ENCODE measurements around the gene ARFRP1.

ARFRP1 gene

DNA sequence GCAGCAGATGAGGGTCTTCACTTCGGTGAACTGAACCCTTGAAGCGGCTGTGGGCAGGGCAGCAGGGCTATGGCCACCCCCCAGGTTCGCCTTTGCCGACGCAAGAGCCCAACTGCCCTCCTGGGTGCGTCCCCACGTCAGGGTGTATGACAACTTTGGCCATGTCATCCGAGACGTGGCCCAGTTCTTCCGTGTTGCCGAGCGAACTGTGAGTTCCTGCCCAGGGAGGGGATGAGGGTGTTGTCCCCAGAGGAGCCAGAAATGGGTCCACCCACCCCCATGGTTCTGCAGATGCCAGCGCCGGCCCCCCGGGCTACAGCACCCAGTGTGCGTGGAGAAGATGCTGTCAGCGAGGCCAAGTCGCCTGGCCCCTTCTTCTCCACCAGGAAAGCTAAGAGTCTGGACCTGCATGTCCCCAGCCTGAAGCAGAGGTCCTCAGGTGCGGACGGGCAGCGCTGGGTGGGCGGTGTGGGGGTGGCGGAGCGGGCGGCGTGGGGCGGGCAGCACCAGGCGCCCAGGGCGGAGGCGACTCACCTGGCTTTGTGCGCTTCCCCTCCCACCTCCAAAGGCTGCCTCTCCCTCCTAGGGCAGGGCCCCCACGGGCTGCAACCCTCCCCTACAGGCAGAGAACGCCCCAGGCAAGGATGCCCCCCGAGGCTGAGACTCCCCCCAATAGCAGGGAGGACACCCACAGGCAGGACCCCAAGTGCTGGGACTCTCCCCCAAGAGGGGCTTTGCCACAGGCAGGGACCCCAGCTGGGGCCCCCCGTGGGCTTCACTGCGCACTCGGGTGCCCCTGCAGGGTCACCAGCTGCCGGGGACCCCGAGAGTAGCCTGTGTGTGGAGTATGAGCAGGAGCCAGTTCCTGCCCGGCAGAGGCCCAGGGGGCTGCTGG lies 17.5 kb downstream of the ARFRP1 start:
- no peak for DNase-seq

DNA sequence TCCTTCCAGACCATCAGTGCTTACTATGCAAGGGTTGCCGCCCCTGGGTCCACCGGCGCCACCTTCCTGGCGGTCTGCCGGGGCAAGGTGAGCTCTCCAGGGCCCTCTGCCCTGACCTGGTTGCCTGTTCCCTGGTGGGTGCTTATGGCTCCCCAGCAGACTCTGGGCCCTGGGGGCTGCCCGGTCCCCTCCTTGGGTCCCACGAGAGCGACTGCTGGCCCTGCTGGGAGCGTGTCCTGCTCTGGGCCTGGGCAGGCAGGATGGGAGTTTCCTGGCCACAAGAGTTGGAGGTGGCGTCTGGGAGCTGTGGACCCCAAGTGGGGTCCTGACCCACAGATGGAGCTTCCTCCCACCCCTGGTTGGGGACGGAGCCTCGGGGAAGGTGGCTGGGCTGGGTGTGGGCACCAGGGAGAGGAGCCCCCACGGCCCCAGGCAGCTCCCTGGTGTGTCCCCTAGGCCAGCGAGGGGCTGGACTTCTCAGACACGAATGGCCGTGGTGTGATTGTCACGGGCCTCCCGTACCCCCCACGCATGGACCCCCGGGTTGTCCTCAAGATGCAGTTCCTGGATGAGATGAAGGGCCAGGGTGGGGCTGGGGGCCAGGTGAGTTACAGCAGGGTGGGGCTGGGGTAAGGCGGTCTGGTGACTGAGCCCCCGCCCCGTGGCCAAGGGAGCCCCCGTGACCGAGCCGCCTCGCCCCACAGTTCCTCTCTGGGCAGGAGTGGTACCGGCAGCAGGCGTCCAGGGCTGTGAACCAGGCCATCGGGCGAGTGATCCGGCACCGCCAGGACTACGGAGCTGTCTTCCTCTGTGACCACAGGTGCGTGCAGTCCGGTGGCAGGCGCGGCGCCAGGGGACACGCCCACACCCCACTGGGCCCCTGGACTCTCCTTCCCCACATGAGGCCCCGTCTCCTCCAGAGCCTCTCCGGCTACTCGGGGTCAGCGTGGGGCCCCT lies 18.5 kb downstream of the ARFRP1 start:
- DNase-seq: no peak

DNA sequence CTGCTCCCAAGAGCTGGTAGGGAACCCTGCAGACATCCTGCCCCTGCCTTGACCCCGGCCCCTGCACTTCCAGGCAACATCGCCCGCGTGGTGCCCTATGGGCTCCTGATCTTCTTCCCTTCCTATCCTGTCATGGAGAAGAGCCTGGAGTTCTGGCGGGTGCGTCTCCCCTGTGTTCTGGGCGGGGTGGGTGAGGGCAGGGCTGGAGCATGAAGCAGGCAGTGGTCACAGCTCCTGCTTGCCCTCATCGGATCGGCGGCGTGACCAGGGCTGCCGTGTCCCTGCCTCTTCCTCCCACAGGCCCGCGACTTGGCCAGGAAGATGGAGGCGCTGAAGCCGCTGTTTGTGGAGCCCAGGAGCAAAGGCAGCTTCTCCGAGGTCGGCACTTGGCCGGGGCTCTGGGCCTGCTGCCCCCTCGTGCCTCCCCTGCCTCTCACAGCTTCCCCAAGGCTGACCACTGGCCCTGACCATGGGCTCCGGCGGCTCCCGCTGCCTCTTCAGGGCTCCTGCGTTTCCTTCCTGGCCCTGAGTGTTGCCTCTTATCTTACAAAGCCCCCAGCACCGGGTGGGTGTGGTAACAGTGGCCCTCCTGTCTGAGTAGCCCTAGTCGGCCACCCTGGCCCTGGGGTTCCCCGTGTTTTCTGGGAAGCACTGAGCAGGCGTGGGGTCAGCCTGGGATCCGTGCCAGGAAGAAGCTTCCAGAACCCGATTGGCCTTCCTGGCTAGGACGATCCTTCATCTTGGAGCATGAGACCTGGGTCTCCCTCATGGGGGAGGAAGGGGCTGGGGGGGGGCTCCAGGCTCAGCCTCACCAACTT lies 19.3 kb downstream of the ARFRP1 start:
- no peak for DNase-seq

DNA sequence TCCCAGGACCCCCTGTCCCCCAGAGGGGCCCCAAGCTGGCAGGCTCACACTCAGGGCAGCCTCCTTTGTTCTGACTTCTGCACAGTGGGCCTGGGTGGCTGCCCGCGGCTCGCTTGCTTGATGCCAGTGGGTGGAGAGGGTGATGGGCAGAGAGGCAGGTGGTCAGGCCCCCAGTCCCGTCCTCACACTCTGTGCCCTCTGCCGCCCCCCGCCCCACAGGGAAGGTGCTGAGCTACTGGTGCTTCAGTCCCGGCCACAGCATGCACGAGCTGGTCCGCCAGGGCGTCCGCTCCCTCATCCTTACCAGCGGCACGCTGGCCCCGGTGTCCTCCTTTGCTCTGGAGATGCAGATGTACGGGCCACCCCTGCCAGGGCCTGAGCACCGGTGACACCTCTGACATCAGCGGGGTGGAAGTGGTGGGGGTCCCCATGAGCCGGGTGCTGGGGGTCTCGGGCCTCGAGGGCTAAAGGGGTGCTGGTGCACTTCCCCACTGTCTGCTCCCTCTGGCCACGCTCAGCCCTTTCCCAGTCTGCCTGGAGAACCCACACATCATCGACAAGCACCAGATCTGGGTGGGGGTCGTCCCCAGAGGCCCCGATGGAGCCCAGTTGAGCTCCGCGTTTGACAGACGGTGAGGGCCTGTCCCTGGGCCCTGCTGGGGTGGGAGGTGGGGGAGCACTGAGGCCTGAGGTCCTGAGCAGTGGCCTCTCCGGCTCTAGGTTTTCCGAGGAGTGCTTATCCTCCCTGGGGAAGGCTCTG lies 20.2 kb downstream of the ARFRP1 start:
- no peak for DNase-seq

DNA sequence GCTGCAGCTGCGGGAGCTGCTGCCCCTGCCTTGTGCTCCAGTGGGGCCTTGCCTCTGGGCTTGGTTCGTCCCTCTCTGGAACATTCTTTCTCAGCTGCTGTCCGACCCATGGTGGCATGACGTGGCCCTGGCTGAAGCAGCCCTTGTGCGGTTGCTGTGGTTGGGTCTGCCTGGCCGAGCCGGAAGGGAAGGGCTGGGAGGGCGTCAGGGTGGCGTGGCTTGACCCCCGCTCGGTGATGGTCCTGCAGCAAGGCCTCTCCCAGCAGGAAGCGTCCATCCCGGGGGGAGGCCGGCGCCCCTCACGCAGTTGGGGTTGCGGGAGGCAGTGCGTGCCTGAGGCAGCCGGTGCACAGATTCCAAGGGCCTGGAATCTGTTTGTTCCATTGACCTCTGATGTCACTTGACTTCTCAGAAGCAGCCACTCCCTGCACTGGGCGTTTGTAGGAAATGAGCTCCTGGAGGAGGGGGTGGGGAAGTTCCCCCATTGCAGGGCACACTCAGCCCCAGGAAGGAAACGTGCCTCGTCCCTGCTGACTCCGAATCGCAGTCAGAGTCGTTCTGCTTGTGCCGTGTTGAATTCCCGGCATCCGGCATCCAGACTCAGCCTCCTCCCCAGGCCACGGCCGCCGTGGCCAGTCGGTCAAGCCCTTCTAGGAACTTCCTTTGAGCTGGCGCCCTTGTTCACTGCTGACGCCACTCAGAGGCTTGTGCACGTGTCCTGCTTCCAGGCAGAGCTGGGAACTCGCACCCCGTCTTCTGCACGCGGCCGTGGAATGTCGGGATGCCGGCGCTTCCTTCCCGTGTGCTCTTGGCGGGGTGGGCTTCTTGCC lies 21.1 kb downstream of the ARFRP1 start:
- no peak for DNase-seq

DNA sequence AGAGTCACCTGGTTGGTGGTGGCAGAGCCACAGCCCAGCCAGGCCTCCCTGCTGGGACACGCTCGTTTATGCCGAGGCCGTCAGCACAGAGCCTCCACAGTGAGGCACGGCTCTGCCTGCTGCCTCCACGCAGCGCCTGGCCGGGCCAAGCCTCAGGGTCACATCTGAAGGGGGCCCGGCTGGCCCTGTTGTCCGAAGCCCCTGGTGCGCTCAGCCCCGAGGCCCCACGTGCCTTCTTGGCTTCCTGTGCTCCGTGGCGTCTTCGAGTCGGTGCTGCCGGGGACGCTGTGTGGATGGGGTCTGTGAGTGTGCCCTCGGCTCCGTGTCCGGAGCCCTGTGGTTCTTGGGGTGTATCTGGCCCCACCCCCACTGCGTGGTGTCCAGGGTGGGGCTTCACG lies 21.7 kb downstream of the ARFRP1 start:
- DNase-seq: no peak

GRCh38 chr20:63685269-63686026 lies 22.3 kb downstream of the ARFRP1 start:
- no peak for DNase-seq

GRCh38 chr20:63682384-63683139 lies 25.2 kb downstream of the ARFRP1 start:
- DNase-seq: no peak

- no peak for DNase-seq
Measured at GRCh38 chr20:63681609-63682142, 26.1 kb downstream of the ARFRP1 start.

DNA sequence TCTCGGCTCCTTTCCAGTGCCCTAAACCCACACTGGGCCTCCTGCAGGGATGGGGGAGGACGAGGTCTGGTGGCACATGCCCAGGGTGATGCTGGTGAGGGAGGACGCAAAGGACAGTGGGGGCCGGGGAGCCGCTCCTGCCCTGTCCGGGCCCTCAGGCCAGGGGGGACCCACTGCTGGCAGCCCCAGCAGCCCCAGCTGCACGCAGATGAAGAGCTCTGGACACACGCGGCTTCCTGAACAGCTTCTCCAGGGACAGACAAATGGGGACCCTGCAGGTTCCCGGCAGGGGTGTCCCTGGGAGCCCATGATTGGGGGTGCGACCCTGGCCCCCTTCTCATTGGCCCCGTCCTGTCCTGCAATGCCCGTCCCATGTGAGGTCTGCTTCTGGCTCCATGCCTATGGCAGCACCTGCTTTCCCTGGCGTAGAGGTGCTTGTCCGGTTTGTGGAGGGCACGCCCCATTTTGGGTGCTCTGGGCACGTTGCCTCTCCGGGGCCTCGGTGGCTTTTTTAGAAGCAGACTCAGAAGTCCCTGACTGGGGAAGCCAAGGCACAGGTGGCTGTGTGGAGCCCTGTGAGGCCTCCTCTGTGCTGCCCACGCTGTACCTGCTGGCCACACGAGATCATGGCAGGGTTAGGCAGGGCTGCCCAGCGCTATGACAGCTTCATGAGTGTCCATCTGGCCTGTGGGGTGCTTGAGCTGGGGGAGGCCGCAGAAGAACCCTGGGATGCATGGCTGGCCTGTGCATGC lies 26.7 kb downstream of the ARFRP1 start:
- DNase-seq: no peak

DNA sequence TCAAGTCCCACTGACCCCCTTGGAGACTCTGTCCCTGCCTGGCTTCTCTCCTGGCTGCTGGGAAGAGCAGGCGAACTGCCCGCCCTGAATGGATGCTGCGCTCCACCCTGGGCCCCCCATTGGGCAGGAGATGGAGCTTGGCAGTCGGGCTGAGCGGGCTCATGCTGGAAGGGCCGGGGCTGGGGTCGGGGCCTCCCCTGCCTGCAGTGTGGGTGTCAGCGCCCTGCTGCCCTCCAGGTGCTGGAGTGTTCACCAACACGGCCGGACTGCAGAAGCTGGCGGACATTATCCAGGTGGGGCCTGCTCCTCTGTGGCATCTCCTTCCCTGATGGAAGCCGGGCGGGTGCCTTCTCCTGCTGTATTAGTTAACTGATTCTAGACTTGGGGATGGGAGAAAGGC lies 27.3 kb downstream of the ARFRP1 start:
- DNase-seq: no peak

DNA sequence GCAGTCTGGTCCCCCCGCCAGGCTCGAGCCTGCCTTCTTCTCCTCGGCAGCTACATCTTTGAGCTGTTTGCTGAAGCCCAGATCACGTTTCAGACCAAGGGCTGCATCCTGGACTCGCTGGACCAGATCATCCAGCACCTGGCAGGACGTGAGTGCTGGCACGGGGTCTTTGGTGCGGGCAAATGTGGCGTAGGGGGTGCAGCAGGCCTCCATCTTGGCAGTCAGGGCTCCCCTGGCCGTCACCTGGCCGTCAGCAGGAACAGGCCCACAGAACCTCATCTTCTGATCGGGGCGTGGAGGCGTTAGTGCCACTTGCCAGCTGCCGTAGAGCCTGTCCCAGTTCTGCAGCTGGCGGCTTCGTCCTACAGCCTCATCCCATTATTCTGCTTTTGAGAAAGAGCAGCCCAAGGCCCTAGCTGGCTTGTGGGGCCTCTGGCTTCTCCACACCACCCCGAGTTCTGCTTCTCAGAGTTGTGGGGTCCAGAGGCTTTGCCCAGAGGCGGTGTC lies 27.9 kb downstream of the ARFRP1 start:
- no peak for DNase-seq

DNA sequence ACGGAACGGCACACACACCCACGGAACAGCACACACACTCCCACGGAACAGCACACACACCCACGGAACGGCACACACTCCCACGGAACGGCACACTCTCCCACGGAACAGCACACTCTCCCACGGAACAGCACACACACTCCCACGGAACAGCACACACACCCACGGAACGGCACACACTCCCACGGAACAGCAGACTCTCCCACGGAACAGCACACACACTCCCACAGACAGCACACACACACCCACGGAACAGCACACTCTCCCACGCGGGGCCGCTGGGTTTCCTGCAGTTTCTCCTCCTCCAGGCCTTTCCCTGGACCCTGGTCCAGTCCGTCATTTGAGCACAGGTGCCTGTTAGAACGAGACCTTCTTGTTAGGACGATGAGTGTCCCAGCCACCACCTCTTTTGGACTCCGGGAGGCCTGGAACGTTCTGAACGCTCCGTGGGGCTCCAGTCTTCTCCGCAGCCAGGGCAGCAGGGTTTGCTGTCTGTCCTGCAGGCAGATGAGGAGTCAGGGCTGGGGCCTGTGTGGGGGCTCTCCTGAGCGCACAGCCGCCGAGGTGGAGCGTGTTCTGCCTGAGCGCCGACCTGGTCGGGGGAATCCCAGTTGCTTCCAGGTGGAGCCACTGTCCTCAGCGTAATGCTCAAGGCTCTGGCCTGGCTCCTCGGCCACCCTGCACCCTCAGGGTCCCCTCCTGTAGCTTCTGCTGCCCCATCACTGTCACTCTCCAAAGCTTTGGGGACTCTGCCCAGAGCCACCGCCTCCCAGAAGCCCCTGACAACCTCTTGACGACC lies 28.9 kb downstream of the ARFRP1 start:
- no peak for DNase-seq

DNA sequence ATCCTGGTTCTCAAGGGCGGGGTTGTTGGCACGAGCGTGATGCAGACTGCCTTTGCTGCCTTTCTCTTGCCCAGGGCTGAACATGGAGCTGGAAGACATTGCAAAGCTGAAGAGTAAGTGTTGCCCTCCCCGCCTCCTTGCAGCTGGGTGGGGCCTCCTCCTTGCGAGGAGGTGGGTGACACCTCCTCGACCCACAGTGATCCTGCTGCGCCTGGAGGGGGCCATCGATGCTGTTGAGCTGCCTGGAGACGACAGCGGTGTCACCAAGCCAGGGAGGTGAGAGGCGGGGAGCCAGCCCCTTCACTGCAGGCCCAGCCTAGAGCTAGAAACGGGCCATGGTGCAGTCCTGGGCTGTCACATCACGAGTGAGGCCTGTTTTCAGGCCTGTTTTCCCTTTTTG lies 29.7 kb downstream of the ARFRP1 start:
- DNase-seq: no peak

GRCh38 chr20:63675681-63676368 lies 32.0 kb downstream of the ARFRP1 start:
- DNase-seq: no peak

- no peak for DNase-seq
Measured at GRCh38 chr20:63673951-63674350, 33.8 kb downstream of the ARFRP1 start.

DNA sequence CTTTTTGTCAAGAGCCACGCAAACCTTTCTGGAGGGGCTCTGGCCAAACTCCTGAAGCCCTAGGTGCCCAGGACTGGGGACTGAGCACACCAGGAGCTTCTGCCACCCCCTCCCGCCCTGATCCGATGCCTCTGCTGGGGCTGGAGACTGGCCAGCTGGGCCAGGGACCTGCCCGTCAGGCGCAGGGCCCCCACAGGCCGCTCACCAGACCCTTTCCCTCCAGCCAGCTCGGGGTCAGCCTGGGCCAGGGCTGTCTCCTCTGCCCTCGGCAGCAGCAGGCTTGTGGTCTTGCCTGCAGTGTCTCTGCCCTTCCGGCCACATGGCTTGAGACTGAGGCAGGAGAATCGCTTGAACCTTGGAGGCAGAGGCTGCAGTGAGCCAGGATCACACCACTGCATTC lies 35.1 kb downstream of the ARFRP1 start:
- no peak for DNase-seq
